OCI-M1 (cell line): Measurements from ENCODE around the gene ECM2.
A peak's percentile ranks its signal among the peaks of the same experiment; 100 is the strongest.

ENCODE experiments used
- DNase-seq: peaks from one replicate; lab custom pipeline; 2025; lab: John Stamatoyannopoulos, UW

The ECM2 gene

DNA sequence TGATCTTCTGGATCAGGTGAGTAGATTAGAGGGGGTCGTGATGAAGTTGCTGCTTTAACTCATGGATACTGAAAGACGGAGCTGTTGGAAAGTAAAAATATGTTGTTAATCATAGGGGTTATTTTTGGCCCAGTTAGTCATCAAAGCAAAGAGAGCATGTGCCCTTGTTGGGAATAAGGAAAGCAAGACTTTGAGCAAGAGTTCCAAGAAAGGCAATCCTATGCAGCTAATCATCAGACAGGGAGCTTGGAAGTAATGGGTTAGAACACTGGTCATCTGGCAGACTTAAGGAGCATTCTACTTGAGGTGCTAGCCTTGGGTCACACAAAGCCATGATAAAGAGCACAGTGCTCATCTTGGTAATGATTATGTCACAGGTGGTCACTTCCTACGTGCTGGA is 71.8 kb downstream of the ECM2 start:
- DNase-seq = no peak

DNA sequence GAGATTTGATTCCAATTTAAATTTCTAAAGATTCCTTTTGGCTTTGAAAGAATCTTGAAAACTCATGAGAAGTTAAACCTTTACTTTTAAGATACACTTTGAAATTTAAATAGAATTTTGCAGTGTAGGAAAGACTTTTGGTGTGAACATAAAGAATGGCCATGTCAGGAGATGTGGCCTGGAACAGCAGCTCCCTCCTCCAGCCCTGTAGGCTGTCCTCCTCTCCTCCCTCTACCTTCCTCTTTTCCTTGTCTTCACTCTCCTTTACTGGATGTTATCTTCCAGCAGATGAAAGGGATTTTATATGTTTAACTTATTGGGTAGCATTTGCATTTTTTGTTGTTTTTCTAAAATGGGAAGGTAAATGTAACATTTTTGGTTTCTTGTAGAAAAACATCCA is 72.4 kb downstream of the ECM2 start:
- no peak for DNase-seq

DNA sequence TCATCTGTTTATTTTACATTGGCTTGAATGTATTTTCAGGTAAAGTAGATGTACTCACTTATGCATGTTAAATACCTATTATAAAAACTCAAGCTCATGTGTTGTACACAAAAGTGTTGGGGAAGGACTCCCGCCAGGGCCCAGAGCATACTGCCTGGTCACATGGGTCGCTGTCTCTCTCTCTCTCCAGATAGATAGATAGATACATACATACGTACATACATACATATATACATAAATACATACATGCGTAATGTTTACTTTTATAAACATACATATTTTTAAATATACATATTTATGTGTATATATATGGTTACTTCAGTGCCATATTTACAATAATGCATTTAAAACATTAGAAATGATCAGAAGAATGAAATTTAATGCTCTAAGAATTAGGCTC is 78.2 kb downstream of the ECM2 start:
- DNase-seq = no peak

DNA sequence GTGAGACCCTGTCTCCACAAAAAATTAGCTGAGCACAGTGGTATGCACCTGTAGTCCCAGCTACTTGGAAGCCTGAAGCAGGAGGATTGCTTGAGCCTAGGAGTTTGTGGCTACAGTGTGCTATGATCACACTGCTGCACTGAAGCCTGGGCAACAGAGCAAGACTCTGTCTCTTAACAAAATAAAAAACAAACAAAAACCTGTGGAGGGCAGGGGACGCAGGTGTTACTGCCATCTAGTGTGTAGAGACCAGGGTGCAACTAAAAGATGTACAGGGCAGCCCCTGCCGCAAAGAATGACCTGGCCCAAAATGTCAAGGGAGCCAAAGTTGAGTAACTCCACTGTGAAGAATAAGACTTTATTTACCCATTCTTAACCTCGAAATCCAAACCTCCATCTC is 80.6 kb downstream of the ECM2 start:
- DNase-seq = peak; percentile 3

DNA sequence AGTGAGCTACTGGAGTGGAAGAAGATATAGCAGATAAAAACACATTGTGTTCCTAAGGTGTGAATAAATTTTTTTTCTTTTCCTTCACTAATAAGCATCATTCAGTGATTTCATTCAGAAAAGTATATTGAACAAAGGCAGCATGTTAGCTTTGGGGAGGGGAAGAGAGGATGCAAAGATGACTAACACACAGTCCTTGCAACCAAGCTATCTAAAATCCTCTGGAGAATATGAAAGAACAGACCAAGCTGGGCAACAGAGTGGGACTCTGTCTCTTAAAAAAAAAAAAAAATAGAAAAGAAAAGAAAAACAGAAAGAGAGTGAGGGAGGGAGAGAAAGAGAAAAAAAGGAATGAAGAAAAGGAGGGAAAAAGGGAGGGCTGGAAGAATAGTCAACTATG is 89.3 kb downstream of the ECM2 start:
- DNase-seq = no peak
